Body of pancreas (tissue), 4 donors: ENCODE data around the gene C1QTNF1. TPM values are rescaled to one million over a fixed set of nuclear protein-coding genes. Genes with fewer than 3 reads are reported as not detected.

Source experiments
- ATAC-seq: fragments of 150-250 bp; one replicate; pipeline ENCODE4 v1.9.1; 2016
- DNase-seq, 4 donors: peaks; one replicate each; pipeline ENCODE4 v3.0.0-alpha.2; 2019
- H3K27ac ChIP-seq, 4 donors: fragments of 200-600 bp; sonication (generic); 1 replicate in 3 of 4; 2 replicates in 1 of 4; pipeline versions ENCODE4 v1.5.1 to v1.6.1; 2016 to 2019; ENCODE audit warnings: mild to moderate bottlenecking in 1 of 4, mixed read lengths in 1 of 4, moderate library complexity in 1 of 4
- H3K27me3 ChIP-seq, 2 donors: fragments of 200-600 bp; sonication (generic); one replicate each; pipeline ENCODE4 v1.6.0; 2016; ENCODE audit warnings: mild to moderate bottlenecking in 1 of 2
- H3K36me3 ChIP-seq, 2 donors: fragments of 200-600 bp; sonication (generic); replicated peaks in 1 of 2; 2 replicates each; pipeline ENCODE4 v1.5.1; 2016; ENCODE audit warnings: low read depth in 2 of 2; ENCODE audit not compliant: insufficient read depth in 1 of 2
- H3K4me1 ChIP-seq: fragments of 200-600 bp; sonication (generic); one replicate; pipeline ENCODE4 v1.6.0; 2016
- H3K4me3 ChIP-seq, 2 donors: fragments of 200-600 bp; sonication (generic); 1 replicate in 1 of 2; 2 replicates in 1 of 2; pipeline ENCODE4 v1.5.1; 2016 to 2019
- H3K9me3 ChIP-seq, 3 donors: fragments of 200-600 bp; sonication (generic); 1 replicate in 2 of 3; 2 replicates in 1 of 3; pipeline ENCODE4 v1.5.1; 2016
- CTCF ChIP-seq, 7 experiments: fragments of 450-650 bp in 4 of 7; fragments of 200-600 bp in 3 of 7; sonication (generic) in 3 of 7; IDR thresholded peaks; one replicate each; pipeline ENCODE4 v1.5.1; 2016 to 2019; ENCODE audit warnings: antibody characterized with exemption in 7 of 7
- POLR2A ChIP-seq, 3 donors: fragments of 450-650 bp; IDR thresholded peaks; one replicate each; pipeline ENCODE4 v1.6.1; 2016; ENCODE audit warnings: antibody characterized with exemption in 3 of 3, mild to moderate bottlenecking in 2 of 3
- WGBS, 2 donors: methylation state at CpG; one replicate each; pipeline ENCODE4 v1.1.5; 2017; 5-methylcytosine and 5-hydroxymethylcytosine counted together
- intact Hi-C: fragments of 100-400 bp; cut with DNase I; formaldehyde crosslinking; loops from one replicate; pipeline ENCODE4 v1.15.1; 2023
- total RNA-seq, 2 donors: library from RNA; depleted of rRNA; stranded (reverse); fragments of >200 nt; gene quantifications; one replicate each; pipeline ENCODE4 v1.1.0, GENCODE V29; 2016

The C1QTNF1 gene
- total RNA-seq, 2 donors from 2014 or later: 8.3 to 50.1 TPM

DNA sequence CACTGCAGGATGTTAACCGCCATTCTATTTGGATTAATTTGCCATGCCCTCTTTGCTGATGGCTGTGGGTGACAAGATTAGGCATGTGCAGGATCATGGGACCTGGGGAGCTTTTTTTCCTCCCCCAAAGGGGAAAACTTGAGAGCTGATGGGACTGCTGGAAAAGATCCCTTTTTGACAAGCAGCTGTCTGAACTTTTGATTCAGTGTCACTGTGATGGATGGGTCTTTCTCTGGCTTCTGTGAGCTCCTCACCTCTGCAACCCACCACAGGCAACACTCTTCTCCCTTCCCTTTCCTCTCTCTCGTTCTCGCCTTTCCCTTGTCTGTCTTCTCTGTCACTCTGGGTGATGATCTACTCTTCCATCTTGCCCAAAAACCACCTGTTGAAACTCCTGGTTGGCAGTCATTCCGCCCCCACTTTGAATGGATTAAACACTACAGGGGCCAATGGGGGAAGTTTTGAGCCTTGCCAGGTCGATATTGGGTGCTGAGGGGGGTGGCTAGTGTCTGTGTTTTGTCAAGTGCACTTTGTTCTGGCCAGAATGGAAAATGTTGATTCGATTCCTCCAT, 11.3 kb upstream of the C1QTNF1 start:
- intact Hi-C loops: no loop called here
- TF ChIP-seq POLR2A (IDR thresholded peaks at IDR 0.05): no peak
- no peak for TF ChIP-seq CTCF (IDR thresholded peaks at IDR 0.05)
- Histone ChIP-seq H3K4me1 (peaks cover 21% of the 10 kb centered on the region), H3K27me3 (no peaks in the 10 kb centered on the region), H3K36me3 (no peaks in the 10 kb centered on the region), H3K9me3 (no peaks in the 10 kb centered on the region), H3K27ac (no peak overlapping the region), H3K4me3 (no peak overlapping the region)
- 59 to 63% methylated on average over 6 of the region's 6 CpGs for WGBS, 2 donors
- ATAC-seq: no peak
- DNase-seq: peak in 1 of 4 donors; percentile 2

DNA sequence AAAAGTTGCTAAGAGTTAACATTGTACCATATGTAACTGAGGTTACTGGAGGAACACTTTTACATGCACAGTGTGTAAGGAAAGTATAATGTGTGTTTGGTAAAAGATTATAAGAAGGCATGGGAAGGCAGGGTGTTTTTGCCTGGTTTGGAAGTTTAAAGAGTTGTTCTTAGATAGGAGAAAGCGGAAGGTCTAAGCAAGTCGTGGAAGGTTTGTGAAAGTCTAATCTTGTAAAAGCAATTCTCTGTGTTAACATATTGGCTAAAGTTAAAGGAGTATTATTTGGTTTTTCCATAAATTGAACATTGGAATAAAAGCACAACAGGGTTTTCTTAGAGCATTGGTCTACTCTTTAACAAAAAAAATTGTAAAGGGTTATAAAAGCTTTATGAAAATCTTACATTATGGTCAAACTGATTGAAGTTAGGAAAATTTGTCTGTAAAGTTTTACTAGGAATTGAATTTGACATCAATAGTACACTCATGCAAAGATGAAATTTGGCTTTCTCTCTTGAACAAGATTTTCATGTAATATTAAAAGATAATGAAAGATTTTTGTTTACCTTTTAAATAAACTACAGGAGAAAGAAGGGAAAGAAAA, 9.7 kb upstream of the C1QTNF1 start:
- H3K9me3 ChIP-seq: no peaks in the 10 kb centered on the region
- no peak overlapping the region for H3K4me3 ChIP-seq
- ATAC-seq: no peak
- no peak overlapping the region for H3K27ac ChIP-seq
- no peak for TF ChIP-seq CTCF (IDR thresholded peaks at IDR 0.05)
- TF ChIP-seq POLR2A (IDR thresholded peaks at IDR 0.05): no peak
- intact Hi-C loops: no loop called here
- no peaks in the 10 kb centered on the region for H3K27me3 ChIP-seq
- no peak for DNase-seq
- 70 to 84% methylated on average over 2 of the region's 2 CpGs for WGBS, 2 donors
- H3K4me1 ChIP-seq: peaks cover 8% of the 10 kb centered on the region
- H3K36me3 ChIP-seq: no peaks in the 10 kb centered on the region

DNA sequence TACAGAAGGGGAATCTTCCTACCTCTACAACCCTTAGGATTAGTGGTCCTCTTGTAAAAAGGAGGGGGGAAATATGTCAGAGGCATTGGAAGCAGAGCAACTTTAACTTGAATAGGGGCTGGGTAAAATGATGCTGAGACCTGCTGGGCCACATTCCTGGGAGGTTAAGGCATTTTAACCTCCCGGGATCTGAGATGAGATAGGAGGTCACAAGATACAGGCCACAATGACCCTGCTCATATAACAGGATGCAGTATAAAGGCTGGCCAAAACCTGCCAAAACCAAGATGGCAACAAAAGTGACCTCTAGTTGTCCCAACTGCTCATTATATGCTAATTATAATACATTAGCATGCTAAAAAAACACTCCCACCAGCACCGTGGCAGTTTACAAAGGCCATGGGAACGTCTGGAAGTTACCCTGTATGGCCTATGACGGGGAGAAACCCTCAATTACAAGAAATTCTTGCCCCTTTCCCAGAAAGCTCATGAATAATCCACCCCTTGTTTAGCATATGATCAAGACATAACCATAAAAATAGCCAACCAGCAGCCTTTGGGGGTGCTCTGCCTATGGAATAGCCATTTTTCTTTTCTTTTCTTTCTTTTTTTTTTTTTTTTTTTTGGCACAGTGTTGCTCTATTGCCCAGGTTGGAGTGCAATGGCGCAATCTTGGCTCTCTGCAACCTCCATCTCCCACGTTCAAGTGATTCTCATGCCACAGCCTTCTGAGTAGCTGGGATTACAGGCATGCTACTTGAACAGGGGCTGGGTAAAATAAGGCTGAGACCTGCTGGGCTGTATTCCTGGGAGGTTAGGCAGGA, 6.2 kb upstream of the C1QTNF1 start:
- H3K4me3 ChIP-seq: no peak overlapping the region
- H3K27me3 ChIP-seq: no peaks in the 10 kb centered on the region
- DNase-seq: peak in 1 of 4 donors; percentile 35
- no peaks in the 10 kb centered on the region for H3K36me3 ChIP-seq
- WGBS, 2 donors: 53 to 67% methylated on average over 6 of the region's 6 CpGs
- ATAC-seq: peak; percentile 54
- H3K4me1 ChIP-seq: peaks cover 32% of the 10 kb centered on the region
- no peak for TF ChIP-seq POLR2A (IDR thresholded peaks at IDR 0.05)
- no peak for TF ChIP-seq CTCF (IDR thresholded peaks at IDR 0.05)
- intact Hi-C loops: no loop called here
- H3K9me3 ChIP-seq: no peaks in the 10 kb centered on the region
- H3K27ac ChIP-seq: peak overlapping the region; percentile 18 to 42 (median 27)

- DNase-seq (no peak), ATAC-seq (no peak)
- Histone ChIP-seq H3K27me3 (no peaks in the 10 kb centered on the region), H3K9me3 (no peaks in the 10 kb centered on the region), H3K4me3 (no peak overlapping the region), H3K4me1 (peaks cover 36% of the 10 kb centered on the region), H3K27ac (peak overlapping the region in 2 of 4 donors; percentile 24 to 42), H3K36me3 (no peaks in the 10 kb centered on the region)
- TF ChIP-seq POLR2A (IDR thresholded peaks at IDR 0.05): no peak
- TF ChIP-seq CTCF (IDR thresholded peaks at IDR 0.05): no peak
- WGBS, 2 donors: 86 to 91% methylated on average over 3 of the region's 3 CpGs
- intact Hi-C loops: no loop called here
These were observed 5.6 kb upstream of the C1QTNF1 start for GRCh38 chr17:79018370-79018695.
